Nephron progenitor cell (in vitro differentiated cells): ENCODE data around the gene GUCA1C.

ENCODE experiments used
- DNase-seq: peaks from one replicate; pipeline ENCODE4 v3.0.0; 2021
- H3K27ac Mint-ChIP-seq: 2 replicates; pipeline ENCODE4 v1.8.0; 2021; ENCODE audit warnings: mild to moderate bottlenecking, moderate library complexity, mixed read lengths
- H3K27me3 Mint-ChIP-seq: 2 replicates; pipeline ENCODE4 v1.8.0; 2021; ENCODE audit warnings: mild to moderate bottlenecking, low read depth, mixed read lengths; ENCODE audit not compliant: poor library complexity
- H3K36me3 Mint-ChIP-seq: 2 replicates; pipeline ENCODE4 v1.8.0; 2021; ENCODE audit warnings: low read depth, mixed read lengths
- H3K4me1 Mint-ChIP-seq: 2 replicates; pipeline ENCODE4 v1.8.0; 2021; ENCODE audit warnings: mixed read lengths
- H3K4me3 Mint-ChIP-seq: 2 replicates; pipeline ENCODE4 v1.8.0; 2021; ENCODE audit warnings: mild to moderate bottlenecking, moderate library complexity, mixed read lengths
- H3K9me3 Mint-ChIP-seq: 2 replicates; pipeline ENCODE4 v1.8.0; 2021; ENCODE audit warnings: mild to moderate bottlenecking, moderate library complexity, mixed read lengths
- TF ChIP-seq, protein P1 (sequence below): fragments of 200-600 bp; sonication (generic); IDR thresholded peaks from 2 replicates; pipeline ENCODE4 v1.5.0; 2021; ENCODE audit warnings: antibody characterized with exemption

Gene GUCA1C

DNA sequence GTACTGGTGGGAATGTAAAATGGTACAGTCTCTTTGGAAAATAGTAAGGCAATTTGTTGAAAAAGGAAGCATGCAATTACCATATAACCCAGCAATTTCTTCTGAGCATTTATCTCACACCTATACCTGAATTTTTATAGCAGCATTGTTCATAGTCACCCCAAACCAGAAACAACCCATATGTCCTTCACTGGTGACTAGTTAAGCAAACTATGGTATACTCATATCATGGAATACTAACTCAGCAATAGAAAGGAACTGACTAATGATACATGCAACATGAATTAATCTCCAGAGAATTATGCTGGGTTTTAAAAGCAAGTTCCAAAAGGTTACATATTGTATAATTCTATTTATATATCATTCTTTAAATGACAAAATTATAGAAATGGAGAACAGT lies 70.9 kb downstream of the GUCA1C start:
- H3K27ac Mint-ChIP-seq, result no peak overlapping the region
- H3K4me3 Mint-ChIP-seq, result no peak overlapping the region
- H3K27me3 Mint-ChIP-seq, result no peaks in the 10 kb centered on the region
- no peaks in the 10 kb centered on the region for H3K9me3 Mint-ChIP-seq
- no peaks in the 10 kb centered on the region for H3K36me3 Mint-ChIP-seq
- TF ChIP-seq, protein P1, sequence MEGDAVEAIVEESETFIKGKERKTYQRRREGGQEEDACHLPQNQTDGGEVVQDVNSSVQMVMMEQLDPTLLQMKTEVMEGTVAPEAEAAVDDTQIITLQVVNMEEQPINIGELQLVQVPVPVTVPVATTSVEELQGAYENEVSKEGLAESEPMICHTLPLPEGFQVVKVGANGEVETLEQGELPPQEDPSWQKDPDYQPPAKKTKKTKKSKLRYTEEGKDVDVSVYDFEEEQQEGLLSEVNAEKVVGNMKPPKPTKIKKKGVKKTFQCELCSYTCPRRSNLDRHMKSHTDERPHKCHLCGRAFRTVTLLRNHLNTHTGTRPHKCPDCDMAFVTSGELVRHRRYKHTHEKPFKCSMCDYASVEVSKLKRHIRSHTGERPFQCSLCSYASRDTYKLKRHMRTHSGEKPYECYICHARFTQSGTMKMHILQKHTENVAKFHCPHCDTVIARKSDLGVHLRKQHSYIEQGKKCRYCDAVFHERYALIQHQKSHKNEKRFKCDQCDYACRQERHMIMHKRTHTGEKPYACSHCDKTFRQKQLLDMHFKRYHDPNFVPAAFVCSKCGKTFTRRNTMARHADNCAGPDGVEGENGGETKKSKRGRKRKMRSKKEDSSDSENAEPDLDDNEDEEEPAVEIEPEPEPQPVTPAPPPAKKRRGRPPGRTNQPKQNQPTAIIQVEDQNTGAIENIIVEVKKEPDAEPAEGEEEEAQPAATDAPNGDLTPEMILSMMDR, result no peak
- DNase-seq, result no peak
- H3K4me1 Mint-ChIP-seq, result no peaks in the 10 kb centered on the region

DNA sequence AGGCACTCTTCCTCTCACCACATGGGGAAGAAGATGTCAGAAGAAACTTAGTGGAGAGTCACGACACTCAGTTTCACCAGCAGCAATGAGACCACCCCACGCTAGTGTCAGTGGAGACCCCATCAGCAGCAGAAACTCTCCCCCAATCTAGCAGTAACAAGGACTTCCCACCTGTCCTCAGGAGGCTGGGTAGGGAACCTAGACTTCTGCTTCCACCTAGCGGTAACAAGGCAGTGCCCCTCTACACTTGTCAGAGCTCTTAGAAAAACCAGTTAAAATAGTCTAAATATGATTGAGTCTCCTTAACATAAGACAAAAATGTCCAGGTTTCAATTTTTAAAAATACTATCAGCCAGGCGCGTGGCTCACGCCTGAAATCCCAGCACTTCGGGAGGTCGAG lies 73.8 kb downstream of the GUCA1C start:
- DNase-seq, result no peak
- no peaks in the 10 kb centered on the region for H3K4me1 Mint-ChIP-seq

DNA sequence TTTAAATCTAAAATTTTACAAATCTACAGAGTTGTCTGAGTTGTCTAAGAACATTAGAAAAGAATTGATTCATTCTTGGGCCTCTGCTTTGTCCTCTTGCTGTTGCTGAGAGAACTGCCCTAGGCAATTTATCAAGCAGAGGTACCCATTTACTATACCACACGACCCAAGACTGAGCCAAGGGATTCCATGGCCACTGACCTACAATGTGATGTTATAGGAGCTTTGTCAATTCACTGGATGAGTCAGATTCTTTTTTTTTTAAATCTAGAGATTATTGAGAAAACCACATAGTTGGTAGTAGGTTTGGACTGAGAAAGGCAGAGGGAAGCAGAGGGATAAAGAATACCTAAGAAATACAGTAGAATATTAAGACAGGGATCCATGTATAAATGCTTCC lies 75.8 kb downstream of the GUCA1C start:
- DNase-seq, result no peak
- Mint-ChIP-seq H3K4me1 (no peaks in the 10 kb centered on the region), H3K9me3 (no peaks in the 10 kb centered on the region), H3K27me3 (peaks cover 6% of the 10 kb centered on the region), H3K27ac (no peak overlapping the region), H3K36me3 (no peaks in the 10 kb centered on the region), H3K4me3 (no peak overlapping the region)
- TF ChIP-seq, protein P1, result no peak

More for the DNA sequence above, 73.8 kb downstream of the GUCA1C start:
- no peaks in the 10 kb centered on the region for H3K9me3 Mint-ChIP-seq
- peaks cover 5% of the 10 kb centered on the region for H3K27me3 Mint-ChIP-seq
- no peaks in the 10 kb centered on the region for H3K36me3 Mint-ChIP-seq
- TF ChIP-seq, protein P1, result no peak
- no peak overlapping the region for H3K4me3 Mint-ChIP-seq
- H3K27ac Mint-ChIP-seq, result no peak overlapping the region

DNA sequence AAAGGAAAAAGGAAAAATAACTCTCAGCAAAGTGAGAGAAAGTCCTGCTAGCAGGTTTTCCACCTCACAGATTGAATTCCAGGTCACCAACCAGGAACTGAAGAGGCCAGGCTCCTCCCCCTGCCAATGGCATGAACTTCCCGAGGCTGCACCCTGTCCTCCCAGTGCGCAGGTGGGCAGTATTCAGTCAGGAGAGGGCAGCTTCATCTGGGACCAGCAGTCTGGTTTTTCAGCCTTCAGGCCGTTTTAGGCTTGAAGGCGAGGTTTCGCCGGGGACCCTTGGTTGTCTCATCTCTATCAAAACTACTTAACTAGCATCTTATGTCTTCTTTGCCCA lies 89.9 kb downstream of the GUCA1C start:
- peaks cover 3% of the 10 kb centered on the region for H3K27me3 Mint-ChIP-seq
- H3K4me3 Mint-ChIP-seq, result no peak overlapping the region
- H3K4me1 Mint-ChIP-seq, result no peaks in the 10 kb centered on the region
- DNase-seq, result no peak
- H3K36me3 Mint-ChIP-seq, result no peaks in the 10 kb centered on the region
- H3K27ac Mint-ChIP-seq, result no peak overlapping the region
- no peaks in the 10 kb centered on the region for H3K9me3 Mint-ChIP-seq
- TF ChIP-seq, protein P1, result no peak

DNA sequence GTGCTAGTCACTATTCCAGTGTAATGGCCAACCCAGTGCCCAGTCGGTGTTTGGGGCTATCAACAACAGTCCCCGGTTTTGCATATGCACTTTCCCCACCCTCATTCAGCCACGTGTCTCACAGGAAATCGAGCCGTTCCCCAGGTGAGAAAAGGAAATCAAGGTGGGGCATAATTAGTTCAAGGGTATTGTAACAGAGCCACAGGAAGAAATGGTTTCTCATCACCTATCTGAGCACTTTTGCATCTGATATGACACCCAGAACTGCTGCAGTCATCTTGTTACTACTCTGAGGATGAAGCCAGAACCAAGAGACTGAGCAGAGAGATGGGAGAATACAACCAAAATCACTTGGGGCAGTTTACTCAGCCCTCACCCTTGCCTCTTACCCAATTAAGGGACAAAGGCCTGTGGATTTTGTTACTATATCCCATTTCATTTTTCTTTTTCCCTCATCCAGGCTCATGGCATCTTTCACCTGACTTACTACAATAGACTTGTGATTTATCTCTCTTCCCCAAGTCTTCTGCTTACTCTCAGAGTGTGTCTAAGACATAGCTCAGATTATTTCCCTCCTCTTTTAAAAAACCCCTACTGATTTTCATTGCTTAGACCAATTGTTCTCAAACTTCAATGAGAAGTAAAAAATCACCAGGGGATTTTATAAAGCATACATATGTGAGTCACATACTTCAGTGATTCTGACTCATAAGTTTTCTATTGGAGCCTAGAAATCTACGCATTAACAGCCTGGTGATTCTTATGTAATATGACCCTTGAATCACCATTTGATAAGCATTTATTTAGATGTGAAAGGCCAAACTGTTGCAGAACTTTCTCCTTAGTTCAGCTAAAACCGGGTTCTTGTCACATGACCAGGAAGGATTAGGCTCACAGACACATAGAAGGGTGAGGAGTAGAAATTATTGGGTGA lies 90.5 kb downstream of the GUCA1C start:
- Mint-ChIP-seq H3K4me1 (no peaks in the 10 kb centered on the region), H3K4me3 (no peak overlapping the region), H3K9me3 (no peaks in the 10 kb centered on the region), H3K36me3 (no peaks in the 10 kb centered on the region), H3K27me3 (peaks cover 3% of the 10 kb centered on the region), H3K27ac (no peak overlapping the region)
- DNase-seq, result no peak
- TF ChIP-seq, protein P1, result no peak

DNA sequence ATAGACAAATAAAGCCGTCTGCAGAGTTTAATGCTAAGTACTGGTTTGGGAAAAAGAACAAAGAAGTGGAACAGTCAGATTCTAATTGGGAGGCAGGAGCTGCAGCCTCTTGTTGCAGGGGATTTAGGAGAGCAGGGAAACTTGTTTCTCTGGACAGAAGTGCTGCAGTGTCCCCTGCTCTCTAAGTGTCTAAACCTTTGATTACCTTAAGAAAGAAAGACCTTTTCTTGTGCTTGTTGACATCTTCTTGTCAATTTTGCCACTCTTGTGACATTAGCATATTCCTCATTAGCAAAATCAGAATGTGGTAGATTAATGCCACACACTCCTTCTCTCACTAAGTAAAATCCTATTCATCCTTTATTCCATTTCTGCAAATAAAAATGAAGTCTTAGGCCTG lies 92.3 kb downstream of the GUCA1C start:
- peak overlapping the region; percentile 38 for H3K27ac Mint-ChIP-seq
- H3K9me3 Mint-ChIP-seq, result no peaks in the 10 kb centered on the region
- no peak overlapping the region for H3K4me3 Mint-ChIP-seq
- TF ChIP-seq, protein P1, result no peak
- DNase-seq, result no peak
- peaks cover 3% of the 10 kb centered on the region for H3K27me3 Mint-ChIP-seq
- no peaks in the 10 kb centered on the region for H3K36me3 Mint-ChIP-seq
- H3K4me1 Mint-ChIP-seq, result no peaks in the 10 kb centered on the region
